Measurements from ENCODE around the gene TLR6. TPM values are rescaled to one million over a fixed set of nuclear protein-coding genes. Genes with fewer than 3 reads are reported as not detected.

Gene TLR6
- total RNA-seq, 1 experiment from 2014 or later, result not detected

GRCh38 chr4:38894322-38894982 lies 37.8 kb upstream of the TLR6 start:
- no TSS peak for BruUV-seq (replicated peaks)
- Histone ChIP-seq H3K9me3 (no peaks in the 10 kb centered on the region), H3K27me3 (replicated peaks; ENCODE audit: control insufficient read depth, insufficient read depth, low read length) (no peaks in the 10 kb centered on the region), H3K36me3 (ENCODE audit: control insufficient read depth, insufficient read depth, low read length) (no peaks in the 10 kb centered on the region; the same call in 1 of the 2 replicates), H3K4me3 (ENCODE audit: low read depth, low read length) (no peak overlapping the region), H3K4me1 (peaks cover 17% of the 10 kb centered on the region)
- H3K4me1 Mint-ChIP-seq (ENCODE audit: low read depth, unreplicated experiment), result peaks cover 14% of the 10 kb centered on the region
- peaks cover 5% of the 10 kb centered on the region for H3K36me3 Mint-ChIP-seq (ENCODE audit: insufficient read depth, unreplicated experiment)
- intact Hi-C loops (cut with micrococcal nuclease; ENCODE audit: unreplicated experiment), result no loop called here
- DNase-seq, result no peak
- TF ChIP-seq CTCF (IDR thresholded peaks at IDR 0.05; ENCODE audit: insufficient read depth in 1 of 2, low read depth in 1 of 2, low read length in 1 of 2, severe bottlenecking in 1 of 2, unreplicated experiment in 1 of 2), result no peak
- H3K27me3 Mint-ChIP-seq (ENCODE audit: insufficient read depth, unreplicated experiment), result no peaks in the 10 kb centered on the region
- H3K27ac Mint-ChIP-seq (ENCODE audit: unreplicated experiment), result no peak overlapping the region
- POLR2A ChIA-PET, result no interaction called here
- H3K4me3 Mint-ChIP-seq (ENCODE audit: unreplicated experiment), result no peak overlapping the region
- H3K9me3 Mint-ChIP-seq (ENCODE audit: unreplicated experiment), result no peaks in the 10 kb centered on the region
- CTCF ChIA-PET, result no interaction called here

DNA sequence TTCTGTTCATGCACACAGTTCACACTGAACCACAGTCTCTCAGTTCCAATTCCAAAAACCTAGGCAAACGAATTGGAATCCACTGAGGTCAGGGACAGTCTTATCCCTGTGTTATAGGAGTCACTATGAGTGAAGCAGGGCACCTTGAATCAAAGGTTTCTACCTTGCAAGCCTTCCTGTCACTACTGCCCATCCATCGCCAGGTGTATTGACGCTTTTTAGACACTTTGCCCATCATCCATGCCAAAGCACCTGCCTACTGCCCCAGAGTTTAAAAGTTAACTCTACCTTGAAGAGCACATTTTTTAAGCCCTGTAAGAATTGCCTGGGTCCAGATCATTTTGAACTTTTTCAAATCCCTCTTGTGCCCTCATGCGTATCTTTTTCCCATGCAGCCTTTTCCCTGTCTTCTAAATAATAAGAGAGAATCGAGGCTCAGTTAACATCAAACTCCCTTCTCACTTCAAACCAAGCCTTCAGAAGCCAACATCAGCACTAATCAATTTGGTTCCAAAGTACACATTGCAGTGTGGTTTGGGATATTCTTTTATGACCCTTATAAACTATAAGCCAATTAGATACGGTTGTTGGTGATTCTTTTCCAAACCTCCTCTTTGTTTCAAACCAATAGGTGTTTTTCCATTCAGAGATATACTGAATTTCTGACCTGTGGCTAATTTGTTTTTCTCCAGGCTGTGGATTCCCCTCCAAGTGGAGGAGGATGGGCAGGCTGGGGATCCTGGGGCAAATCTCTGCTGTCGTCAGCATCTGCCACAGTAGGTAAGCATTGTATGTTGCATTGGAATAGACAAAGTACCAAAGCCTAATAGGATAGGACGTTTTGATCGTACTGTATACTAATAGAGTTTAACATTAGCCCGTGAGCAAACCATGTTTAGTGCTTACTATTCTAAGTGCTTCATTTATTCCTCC lies 34.7 kb upstream of the TLR6 start:
- H3K4me3 ChIP-seq (ENCODE audit: low read depth, low read length), result no peak overlapping the region
- no peaks in the 10 kb centered on the region for H3K9me3 Mint-ChIP-seq (ENCODE audit: unreplicated experiment)
- no peak overlapping the region for H3K4me3 Mint-ChIP-seq (ENCODE audit: unreplicated experiment)
- ChIA-PET CTCF (no interaction called here), POLR2A (no interaction called here)
- H3K27me3 Mint-ChIP-seq (ENCODE audit: insufficient read depth, unreplicated experiment), result no peaks in the 10 kb centered on the region
- H3K27me3 ChIP-seq (replicated peaks; ENCODE audit: control insufficient read depth, insufficient read depth, low read length), result no peaks in the 10 kb centered on the region
- peaks cover 14% of the 10 kb centered on the region for H3K4me1 Mint-ChIP-seq (ENCODE audit: low read depth, unreplicated experiment)
- TF ChIP-seq CTCF (IDR thresholded peaks at IDR 0.05; ENCODE audit: insufficient read depth in 1 of 2, low read depth in 1 of 2, low read length in 1 of 2, severe bottlenecking in 1 of 2, unreplicated experiment in 1 of 2), result no peak
- H3K27ac Mint-ChIP-seq (ENCODE audit: unreplicated experiment), result no peak overlapping the region
- H3K36me3 ChIP-seq (ENCODE audit: control insufficient read depth, insufficient read depth, low read length), result no peaks in the 10 kb centered on the region; the same call in 1 of the 2 replicates
- no peaks in the 10 kb centered on the region for H3K9me3 ChIP-seq
- DNase-seq, result no peak
- intact Hi-C loops (cut with micrococcal nuclease; ENCODE audit: unreplicated experiment), result no loop called here
- H3K36me3 Mint-ChIP-seq (ENCODE audit: insufficient read depth, unreplicated experiment), result peaks cover 5% of the 10 kb centered on the region
- BruUV-seq (replicated peaks), result no TSS peak
- H3K4me1 ChIP-seq, result peaks cover 23% of the 10 kb centered on the region

DNA sequence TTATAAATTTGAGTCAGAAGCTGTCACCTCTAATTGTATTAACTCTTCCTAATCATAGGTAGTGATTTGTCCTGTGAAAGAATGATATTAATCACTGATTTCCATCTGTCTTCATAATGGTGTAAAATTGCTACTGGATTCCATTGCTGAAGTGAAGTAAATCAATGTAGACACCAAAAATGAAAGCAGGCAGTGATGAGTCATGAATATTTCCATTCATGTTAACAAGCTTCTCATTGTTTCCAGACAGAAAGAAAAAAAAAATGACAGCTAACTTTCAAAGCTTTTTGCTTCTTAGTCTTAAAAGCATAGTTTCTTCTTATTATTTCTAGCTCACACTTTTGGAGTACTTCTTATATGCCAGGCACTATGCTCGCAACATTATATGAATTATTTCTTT lies 32.5 kb upstream of the TLR6 start:
- no peaks in the 10 kb centered on the region for H3K36me3 ChIP-seq (ENCODE audit: control insufficient read depth, insufficient read depth, low read length)
- H3K27me3 Mint-ChIP-seq (ENCODE audit: insufficient read depth, unreplicated experiment), result no peaks in the 10 kb centered on the region
- no peaks in the 10 kb centered on the region for H3K9me3 Mint-ChIP-seq (ENCODE audit: unreplicated experiment)
- H3K27ac Mint-ChIP-seq (ENCODE audit: unreplicated experiment), result no peak overlapping the region
- peaks cover 14% of the 10 kb centered on the region for H3K4me1 Mint-ChIP-seq (ENCODE audit: low read depth, unreplicated experiment)
- BruUV-seq (replicated peaks), result no TSS peak
- intact Hi-C loops (cut with micrococcal nuclease; ENCODE audit: unreplicated experiment), result no loop called here
- ChIA-PET CTCF (no interaction called here), POLR2A (interaction anchor here (0.6 kb wide), 1 partner anchor 171 kb away, joined by 7 read pairs; no protein-coding TSS in a partner anchor)
- no peaks in the 10 kb centered on the region for H3K27me3 ChIP-seq (replicated peaks; ENCODE audit: control insufficient read depth, insufficient read depth, low read length)
- TF ChIP-seq CTCF (IDR thresholded peaks at IDR 0.05; ENCODE audit: insufficient read depth in 1 of 2, low read depth in 1 of 2, low read length in 1 of 2, severe bottlenecking in 1 of 2, unreplicated experiment in 1 of 2), result no peak
- DNase-seq, result no peak
- H3K4me1 ChIP-seq, result peaks cover 23% of the 10 kb centered on the region
- H3K4me3 ChIP-seq (ENCODE audit: low read depth, low read length), result no peak overlapping the region
- peaks cover 5% of the 10 kb centered on the region for H3K36me3 Mint-ChIP-seq (ENCODE audit: insufficient read depth, unreplicated experiment)
- H3K9me3 ChIP-seq, result no peaks in the 10 kb centered on the region
- no peak overlapping the region for H3K4me3 Mint-ChIP-seq (ENCODE audit: unreplicated experiment)

Data from Caco-2 (cell line).